ENCODE results near the gene HMCN2.
"Not testable (repeated sequence)": the region's sequence is repeated elsewhere in the genome, so short reads cannot be mapped to it uniquely, and the experiment has no call there.

Gene HMCN2

DNA sequence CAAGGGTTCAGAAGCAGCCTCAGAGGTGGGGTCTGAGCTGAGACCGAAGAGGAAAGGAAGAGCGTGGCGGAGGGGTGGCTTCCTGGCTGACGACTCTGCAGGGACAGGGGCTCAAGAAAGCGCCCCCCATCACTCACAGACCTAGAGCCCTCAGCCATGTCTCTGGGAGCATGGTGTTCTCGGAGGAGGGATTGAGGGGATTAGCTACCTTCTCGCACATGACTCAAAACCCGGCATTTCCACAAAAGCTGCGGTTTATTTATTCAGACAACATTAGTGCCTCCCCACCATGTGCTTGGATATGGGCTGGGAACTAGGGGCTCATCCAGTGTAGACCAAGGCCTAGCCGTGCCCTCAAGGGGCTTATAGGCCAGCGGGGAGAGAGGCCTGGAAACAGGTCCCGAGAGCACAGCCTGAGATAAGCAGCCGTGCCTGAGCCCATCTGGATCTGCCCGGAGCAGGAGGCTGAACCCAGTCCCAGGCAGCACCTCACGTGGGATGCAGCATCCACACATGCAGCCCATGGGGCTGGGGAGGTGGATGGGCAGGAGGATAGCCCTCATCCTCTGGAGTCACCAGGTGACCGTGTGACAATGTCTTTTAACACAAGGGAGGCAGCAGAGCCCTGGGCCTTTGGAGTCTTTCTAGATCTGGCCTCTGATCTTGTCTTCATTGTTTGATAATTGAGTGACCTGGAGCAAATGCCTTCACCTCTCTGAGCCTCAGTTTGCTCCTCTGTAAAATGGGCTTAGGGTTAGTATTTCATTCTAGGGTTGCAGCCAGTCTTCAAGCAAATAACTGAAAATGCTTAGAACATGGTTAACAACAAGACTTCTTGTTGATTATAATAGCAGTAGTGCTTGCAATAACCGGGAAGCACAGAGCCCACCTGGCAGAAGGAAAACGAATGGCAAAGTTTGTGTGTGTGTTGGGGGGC lies 878 bp upstream of the HMCN2 start:
- no peak for DNase-seq (ENCODE audit: low read depth, low spot score)

DNA sequence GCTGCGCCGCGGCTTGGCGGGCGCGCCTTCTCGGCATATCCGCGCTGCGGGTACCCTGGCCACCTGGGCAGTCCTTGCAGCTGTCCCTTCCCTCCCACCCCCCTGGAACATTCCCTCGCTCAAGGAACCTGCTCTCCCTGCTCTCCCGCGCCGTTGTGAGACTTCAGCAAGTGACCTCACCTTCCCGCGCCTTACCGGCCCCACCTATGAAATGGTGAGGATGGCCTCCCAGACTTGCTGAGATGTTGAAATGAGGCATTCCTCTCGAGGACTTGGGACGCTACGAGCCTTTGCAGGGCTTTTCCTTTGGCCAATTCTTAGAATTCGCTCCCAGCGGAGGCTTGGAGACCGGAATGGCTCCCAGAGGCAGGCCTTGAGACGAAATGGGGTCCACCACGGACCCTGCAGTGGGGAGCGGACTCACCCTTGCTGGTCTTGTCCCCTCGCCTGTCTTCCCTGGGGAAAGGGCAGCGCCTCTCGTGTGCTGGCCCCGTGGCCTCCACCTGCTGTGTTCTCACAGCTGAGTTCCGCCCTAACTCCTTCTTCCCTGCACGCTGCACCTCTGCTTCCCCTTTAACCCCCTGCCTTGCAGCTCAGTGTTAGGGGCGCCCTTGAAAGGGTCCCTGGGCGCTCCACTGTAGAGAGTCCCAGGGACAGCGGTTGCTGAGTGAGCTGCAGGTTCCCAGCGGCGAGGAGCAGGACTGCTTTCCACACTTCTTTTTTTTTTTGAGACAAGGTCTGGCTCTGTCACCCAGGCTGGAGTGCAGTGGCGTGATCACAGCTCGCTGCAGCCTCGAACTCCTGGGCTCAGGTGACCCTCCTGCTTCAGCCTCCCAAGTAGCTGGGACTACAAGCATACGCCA lies 907 bp downstream of the HMCN2 start:
- DNase-seq (ENCODE audit: low read depth, low spot score) = no peak

DNA sequence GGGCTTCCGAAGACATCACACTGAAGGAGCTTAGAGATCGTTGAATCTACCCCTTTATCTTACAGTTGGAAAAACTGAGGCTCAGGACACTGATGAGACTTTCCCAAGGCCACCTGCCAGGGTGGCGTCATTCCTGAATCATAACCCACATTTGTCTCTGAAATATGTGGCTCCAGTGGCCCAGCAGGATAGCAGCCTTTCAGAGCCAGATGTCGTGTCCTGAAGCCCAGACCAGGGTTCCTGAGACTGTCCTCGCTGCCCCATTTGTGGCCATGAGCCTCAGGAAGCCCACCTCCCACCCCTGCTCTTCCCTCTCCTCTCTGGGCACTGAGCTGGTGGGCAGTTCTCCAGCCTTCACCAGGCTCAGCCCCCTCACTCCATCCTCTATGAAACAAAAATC lies 2.4 kb downstream of the HMCN2 start:
- no peak for DNase-seq (ENCODE audit: low read depth, low spot score)

DNA sequence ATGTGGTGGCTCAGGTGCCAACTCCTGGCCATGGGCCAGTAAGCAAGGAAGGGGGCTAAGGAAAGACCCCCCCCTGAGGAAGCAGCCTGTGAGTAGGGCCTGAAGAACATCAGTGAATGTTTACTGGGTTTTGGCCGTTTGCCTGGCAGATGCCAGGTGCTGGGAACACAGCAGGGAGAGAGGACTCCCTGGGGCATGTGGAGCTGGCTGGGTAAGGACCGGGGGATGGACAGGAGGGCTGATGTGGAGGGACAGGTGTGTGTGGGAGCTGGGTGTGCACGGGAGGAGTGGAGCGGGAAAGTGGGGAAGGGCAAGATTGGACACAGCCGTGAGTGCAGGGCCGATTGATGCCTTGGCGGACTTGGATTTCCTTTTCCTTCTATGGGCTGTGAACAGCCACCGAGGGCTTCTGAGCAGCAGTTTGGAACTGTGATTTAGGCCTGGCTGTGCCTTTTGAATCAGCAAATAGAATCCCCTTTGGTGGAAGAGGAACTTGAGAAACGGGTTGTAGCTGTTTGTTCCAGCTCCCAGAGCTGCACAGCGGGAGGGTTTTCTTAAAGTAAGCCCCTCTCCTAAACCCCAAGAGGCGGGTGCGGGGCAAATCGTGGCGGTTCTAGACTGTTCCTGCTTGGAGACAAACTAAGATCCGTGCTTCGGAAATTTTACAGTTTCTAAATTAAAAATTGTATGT lies 3.1 kb downstream of the HMCN2 start:
- peak; percentile 64 for DNase-seq (ENCODE audit: low read depth, low spot score)

DNA sequence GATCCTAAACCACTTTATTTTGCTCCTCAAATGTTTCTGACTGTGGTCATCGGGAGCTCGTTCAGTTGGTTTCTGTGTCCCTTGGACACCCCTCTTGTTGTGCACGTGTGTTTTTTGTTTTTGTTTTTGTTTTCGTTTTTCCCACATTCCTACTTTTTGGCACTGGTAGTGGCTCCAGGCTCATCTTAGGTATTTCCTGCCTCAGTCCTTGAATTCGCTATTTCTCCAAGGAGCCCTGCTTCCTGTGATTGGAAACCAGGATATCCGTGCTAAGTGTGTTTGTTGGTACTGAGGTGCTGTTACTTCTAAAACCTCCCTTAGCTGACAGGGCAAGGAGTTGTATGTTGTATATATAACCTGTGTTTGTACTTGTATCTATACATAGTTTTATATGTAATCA lies 5.9 kb downstream of the HMCN2 start:
- no peak for DNase-seq (ENCODE audit: low read depth, low spot score)

DNA sequence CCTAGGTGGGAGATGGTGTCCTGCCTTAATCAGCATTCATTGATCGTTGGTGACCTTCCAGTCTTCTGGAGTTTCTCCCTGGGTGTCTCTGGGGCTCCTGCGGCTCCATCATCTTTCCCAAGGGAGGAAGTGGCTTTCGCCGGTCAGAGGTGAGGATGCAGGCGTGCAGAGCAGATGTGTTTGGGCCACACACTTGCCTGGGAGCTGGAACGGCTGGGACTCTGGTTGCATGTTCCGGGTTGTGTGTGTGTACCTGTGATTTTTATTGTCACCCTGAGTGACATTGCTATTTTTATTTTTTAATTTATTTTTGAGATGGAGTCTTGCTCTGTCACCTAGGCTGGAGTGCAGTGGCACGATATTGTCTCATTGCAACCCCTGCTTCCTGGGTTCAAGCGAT lies 9.6 kb downstream of the HMCN2 start:
- DNase-seq (ENCODE audit: low read depth, low spot score) = no peak

DNA sequence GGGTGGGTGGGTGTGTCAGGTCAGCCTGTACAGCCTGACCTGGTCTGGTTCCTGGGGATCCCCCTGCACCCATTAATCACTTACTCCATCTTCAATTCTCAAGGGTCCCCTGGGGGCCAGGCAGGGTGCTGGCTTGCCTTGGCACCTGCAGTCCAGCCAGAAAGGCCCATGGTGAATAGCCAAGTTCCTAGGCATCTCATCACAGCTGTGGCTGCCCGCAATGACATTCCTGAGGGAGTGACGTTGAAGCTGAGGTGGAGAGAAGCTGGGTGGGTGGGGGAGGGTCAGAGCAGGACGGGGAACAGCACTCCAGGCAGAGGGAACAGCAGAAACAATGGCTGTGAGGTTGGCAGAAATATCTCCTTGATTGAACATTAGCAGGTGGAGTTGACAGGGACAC lies 10.6 kb downstream of the HMCN2 start:
- no peak for DNase-seq (ENCODE audit: low read depth, low spot score)

DNA sequence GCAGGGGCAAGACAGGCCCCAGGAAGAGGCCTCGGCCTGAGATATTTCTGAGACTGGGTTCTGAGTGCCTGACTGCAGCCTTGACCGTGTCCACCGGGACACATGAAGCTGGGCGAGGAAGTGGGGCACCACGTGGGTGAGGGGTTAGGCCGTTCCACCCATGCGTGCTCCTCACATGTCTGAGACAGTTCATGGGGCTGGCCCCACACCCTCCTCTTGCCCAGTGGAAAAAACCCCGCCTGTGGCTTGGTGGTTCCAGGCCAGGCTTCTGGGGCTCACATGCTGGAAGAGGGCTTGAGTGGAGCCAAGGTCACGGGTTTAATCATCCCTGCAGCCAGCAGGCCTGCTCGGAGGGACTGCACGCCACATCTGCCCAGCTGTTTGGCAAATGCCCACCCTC lies 11.4 kb downstream of the HMCN2 start:
- no peak for DNase-seq (ENCODE audit: low read depth, low spot score)

DNA sequence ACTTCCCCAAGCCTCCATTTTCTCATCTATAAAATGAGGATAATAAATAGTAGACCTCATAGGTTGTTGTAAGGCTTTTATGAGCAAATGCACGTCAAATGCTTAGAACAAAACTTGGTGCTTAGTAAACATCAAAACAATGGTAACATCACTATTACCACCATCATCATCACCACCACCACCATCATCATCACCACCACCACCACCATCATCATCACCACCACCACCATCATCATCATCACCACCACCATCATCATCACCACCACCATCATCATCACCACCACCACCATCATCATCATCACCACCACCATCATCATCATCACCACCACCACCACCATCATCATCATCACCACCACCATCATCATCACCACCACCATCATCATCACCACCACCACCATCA lies 12.0 kb downstream of the HMCN2 start:
- DNase-seq (ENCODE audit: low read depth, low spot score) = not testable (repeated sequence)

DNA sequence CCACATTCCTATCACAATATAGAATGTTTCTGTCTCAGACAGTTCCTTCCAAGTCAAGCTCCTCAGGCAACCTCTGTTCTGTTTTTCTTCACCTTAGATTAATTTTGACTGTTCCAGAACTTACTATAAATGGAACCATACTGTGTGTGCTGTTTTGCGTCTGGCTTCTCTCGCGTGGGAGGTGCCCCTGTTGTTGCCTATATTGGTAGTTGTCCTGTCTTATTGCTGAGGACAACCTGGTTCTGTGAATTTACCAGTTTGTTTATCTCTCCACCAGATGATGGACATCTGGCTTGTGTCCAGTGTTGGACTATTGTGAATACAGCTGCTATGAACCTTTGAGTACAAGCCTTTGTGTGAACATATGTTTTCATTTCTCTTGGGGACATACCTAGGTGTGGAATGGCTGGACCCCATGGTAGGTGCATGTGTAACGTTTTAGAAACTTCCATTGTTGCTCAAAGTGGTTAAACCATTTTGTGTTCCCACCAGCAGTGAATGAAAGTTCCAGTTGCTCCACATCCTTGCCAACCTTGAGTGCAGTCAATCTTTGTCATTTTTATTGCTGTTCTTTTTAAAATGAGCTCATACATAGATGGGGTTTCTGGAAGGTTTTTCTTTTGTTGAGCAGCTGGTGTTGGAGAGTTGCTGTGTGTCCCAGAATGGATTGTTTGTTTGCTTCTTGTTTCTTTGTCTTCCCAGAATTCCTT lies 18.1 kb downstream of the HMCN2 start:
- no peak for DNase-seq (ENCODE audit: low read depth, low spot score)

DNA sequence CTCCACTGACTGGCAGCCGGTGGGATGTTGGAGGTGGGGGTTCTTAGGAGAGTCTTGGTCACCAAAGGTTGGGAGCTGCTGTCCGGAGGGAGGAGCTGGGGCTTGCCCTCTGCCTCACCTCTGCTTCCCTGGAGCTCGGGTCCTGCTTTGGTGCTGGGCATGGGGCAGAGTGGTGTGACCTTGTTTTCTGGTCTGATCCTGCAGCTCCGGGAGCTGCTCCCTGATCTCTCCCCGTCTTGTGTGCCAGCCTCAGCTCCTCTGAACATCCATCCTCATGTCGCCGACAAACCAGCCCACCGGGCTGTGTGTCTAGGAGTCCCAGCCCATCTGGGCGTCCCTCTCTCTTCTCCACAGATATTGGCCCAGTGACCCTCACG lies 18.7 kb downstream of the HMCN2 start:
- no peak for DNase-seq (ENCODE audit: low read depth, low spot score)

DNA sequence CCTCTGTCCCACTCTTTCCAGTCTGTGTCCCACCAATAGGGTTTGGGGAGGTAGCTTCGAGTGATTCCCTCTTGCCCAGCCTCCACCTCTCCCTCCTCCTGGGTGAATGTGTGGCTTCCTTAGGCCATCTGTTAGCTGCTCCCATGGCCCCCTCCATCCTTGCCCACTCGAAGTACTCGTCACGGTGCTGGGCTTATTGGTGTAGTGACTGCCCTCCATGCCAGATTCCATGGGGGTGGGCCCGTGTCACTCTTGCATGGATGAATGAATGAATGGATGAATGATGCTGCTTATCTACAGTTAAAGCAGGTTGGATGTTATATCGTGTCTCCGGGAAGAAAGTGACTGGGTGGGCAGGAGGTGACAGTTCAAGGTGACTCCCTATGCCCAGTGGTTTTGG lies 19.1 kb downstream of the HMCN2 start:
- no peak for DNase-seq (ENCODE audit: low read depth, low spot score)

DNA sequence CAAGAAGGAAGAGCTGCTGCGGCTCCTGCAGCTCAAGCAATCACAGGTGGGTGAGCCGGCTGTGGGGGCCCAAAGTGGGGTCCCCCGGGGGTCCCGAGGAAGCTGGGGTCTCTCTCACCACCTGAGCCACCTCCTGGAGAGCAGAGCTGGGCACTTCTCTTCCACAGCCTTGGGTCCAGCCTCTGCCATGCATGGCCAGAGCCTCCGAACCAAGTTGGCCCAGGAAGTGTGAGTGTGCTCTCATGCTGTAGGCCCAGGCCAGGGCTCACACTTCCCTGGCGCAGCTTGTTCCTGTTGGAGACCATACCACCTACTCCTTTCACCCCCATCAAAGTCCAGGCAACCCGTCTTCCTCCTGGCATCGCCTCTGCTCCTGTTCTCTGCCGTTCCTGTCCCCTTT lies 19.7 kb downstream of the HMCN2 start:
- no peak for DNase-seq (ENCODE audit: low read depth, low spot score)

DNA sequence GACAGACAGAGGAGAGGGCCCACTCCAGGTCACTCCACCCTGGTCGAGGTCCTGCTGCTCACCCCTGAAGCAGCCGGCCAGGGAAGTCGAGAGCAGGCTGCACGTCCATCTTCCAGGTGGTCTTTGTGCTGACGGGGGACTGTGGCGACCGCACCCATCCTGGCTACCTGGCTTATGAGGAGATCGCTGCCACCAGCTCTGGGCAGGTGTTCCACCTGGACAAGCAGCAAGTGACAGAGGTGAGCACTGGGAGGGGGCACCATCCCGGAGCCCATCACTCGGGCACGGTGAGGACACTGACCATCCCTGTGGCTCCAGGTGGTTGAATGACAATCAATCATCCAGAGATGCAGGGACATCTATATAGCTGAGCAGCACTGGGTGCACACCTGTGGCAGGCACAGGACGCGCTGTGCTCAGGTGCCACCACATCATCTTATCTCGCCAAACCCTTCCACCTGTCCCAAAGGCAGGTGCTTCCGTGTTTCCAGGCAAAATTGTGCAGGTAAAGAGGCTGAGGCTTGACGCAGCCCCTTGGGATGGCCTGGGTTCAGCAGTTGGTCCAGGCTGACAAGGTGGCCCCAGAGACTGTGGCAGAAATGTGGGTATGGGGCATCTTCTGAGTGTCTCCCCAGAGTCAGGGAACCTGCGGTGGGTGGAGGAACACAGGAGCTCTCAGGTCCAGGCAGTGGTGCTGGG lies 20.7 kb downstream of the HMCN2 start:
- DNase-seq (ENCODE audit: low read depth, low spot score) = no peak

DNA sequence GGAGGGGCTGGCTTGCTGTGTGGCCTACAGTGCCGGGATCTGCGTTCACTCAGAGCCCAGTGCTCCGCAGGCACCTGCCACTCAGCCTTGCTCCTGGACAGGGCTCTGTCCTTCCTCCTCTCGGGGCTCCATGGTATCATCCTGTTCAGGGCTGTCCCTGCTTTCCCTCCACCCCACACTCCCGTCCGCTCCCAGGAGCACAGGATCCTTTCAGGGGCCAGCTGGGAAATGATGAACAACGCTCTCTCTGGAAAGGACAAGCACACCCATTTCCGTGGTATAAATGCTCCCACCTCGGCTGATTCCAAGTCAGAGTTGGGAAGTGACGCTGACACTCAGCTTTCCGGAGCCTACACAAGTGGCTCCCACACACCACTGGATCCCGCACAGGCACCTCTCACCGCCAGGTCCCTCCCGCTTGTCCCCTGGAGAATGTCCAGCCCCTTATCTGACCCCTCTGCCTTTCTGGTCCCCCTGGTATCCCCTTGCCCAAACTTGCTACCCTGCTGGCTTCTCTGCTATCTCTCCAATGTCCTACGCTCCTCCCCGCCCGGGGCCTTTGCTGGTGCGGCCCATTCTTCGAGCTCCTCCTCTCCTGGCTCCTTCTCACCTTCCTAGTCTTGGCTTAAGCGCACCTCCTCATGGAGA lies 21.3 kb downstream of the HMCN2 start:
- no peak for DNase-seq (ENCODE audit: low read depth, low spot score)

DNA sequence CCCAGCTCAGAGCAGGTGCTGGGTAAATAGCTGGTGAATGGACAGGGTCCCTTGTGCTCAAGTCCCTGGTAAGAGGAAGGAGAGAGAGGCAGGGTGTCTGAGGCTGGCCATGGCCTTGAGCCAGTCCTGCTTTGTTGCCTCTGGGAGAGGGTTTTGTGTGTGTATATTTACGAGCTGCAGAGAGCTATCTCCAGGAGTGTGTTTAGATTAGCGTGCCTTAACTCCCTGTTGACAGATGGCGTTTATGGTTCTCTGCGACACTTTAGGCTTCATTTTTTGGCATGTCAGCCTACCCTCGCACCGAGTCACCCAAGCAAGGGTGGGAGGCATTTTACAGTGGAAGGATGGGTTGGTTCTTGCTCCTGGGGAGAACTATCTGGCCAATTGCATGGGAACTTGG lies 22.2 kb downstream of the HMCN2 start:
- DNase-seq (ENCODE audit: low read depth, low spot score) = no peak

DNA sequence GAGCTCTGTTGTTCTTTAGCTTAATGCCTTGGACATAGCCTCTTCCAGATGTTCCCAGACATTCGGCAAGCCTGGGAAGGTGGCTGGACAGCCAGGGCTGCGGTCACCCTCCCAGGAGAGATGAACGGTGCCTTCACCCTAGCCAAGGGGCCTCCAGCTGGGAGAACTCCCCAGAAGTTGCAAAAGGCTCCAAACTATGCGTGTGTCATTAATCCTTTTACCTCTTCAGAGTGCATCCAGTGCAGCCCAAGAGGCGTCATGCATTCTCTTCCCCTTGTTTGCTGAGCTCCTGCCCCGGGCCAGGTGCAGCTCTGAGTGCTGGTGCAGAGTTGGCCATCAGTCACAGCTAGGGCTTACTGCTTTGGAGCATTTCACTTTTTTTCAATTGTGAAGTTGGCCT lies 22.8 kb downstream of the HMCN2 start:
- DNase-seq (ENCODE audit: low read depth, low spot score) = no peak

DNA sequence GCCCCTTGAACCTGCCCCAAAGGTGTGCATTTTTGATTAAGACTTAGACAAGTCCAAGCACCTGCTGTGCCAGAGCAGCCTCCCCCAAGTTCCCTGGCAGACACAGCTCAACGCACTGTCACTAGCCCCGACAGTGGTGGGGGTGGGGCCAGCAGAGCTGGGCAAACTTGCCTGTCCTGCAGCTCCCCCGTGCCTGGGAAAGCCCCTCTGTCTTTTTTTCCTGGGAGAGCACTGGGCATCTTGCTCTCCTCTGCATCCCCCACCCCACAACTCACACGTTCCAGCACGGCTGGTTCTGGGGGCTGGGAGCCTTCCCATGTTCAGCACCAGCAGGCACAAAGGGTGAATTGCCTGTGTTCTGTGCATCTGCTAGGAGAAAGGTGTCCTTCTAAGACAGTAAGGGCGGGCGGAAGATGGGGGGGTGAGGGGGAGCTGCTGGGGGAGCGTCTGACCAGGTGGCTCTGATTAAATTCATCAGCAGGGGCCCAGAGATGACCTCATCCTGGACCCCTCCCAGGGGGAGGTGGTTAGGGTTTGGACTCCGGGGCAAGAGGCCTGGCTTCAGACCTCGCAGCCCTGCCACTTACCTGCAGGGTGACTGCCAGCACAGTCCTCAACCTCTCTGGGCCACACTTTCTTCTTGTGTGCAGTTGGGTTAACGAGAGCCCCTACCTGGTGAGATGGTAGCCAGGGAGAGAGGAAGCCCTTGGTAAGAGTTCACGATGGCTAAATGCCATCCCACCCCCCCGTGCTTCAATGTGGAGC lies 23.5 kb downstream of the HMCN2 start:
- no peak for DNase-seq (ENCODE audit: low read depth, low spot score)

DNA sequence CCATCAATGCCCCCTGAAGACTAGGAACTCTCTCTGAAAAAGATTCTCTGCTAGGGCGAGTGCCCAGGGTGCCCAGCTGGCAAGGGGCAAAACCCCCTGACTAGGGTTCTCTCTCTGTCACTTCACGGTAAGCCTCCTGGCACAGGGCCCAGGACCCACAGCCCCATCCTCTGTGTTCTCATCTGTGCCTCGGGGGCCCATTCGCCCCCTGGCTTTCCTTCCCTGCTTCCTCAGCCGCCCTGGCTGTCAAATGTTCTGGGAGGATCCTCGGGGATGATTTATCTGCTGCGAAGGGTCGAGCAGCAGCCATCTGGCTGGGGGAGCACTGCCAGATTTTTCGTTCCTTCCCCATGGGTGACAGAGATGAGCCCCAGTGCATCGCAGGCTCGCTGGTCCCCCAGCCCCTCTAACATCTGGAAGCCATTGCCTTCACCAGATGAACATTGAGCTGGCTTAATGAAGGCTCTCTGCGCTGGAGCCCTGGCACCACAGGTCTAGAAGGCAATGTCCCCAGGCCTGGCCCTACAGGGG lies 24.2 kb downstream of the HMCN2 start:
- no peak for DNase-seq (ENCODE audit: low read depth, low spot score)
